ENCODE measurements around the gene C14orf119. TPM values are rescaled to one million over a fixed set of nuclear protein-coding genes. Genes with fewer than 3 reads are reported as not detected.

Gene C14orf119
- total RNA-seq, 1 donor from 2014 or later = 40.3 TPM

- H3K4me3 Mint-ChIP-seq (ENCODE audit: unreplicated experiment) = peak overlapping the region; percentile 71
- H3K9me3 Mint-ChIP-seq (ENCODE audit: unreplicated experiment) = peaks cover 11% of the 10 kb centered on the region
- H3K4me1 Mint-ChIP-seq (ENCODE audit: low read depth, unreplicated experiment) = peaks cover 42% of the 10 kb centered on the region
- TF ChIP-seq CTCF (IDR thresholded peaks at IDR 0.05; ENCODE audit: partially characterized antibody, unreplicated experiment) = no peak
- peak; percentile 62 for DNase-seq
- H3K36me3 Mint-ChIP-seq (ENCODE audit: unreplicated experiment) = no peaks in the 10 kb centered on the region
- peak overlapping the region; percentile 81 for H3K27ac Mint-ChIP-seq (ENCODE audit: unreplicated experiment)
- peaks cover 13% of the 10 kb centered on the region for H3K27me3 Mint-ChIP-seq (ENCODE audit: unreplicated experiment)
These were observed 41.1 kb upstream of the C14orf119 start for GRCh38 chr14:23054000-23054811.

GRCh38 chr14:23055147-23055550, 40.2 kb upstream of the C14orf119 start:
- Mint-ChIP-seq H3K4me1 (ENCODE audit: low read depth, unreplicated experiment) (peaks cover 42% of the 10 kb centered on the region), H3K27ac (ENCODE audit: unreplicated experiment) (peak overlapping the region; percentile 72), H3K9me3 (ENCODE audit: unreplicated experiment) (peaks cover 11% of the 10 kb centered on the region), H3K27me3 (ENCODE audit: unreplicated experiment) (peaks cover 16% of the 10 kb centered on the region), H3K36me3 (ENCODE audit: unreplicated experiment) (no peaks in the 10 kb centered on the region), H3K4me3 (ENCODE audit: unreplicated experiment) (peak overlapping the region; percentile 71)
- DNase-seq = no peak
- no peak for TF ChIP-seq CTCF (IDR thresholded peaks at IDR 0.05; ENCODE audit: partially characterized antibody, unreplicated experiment)

GRCh38 chr14:23055621-23056144, 39.6 kb upstream of the C14orf119 start:
- Mint-ChIP-seq H3K4me1 (ENCODE audit: low read depth, unreplicated experiment) (peaks cover 42% of the 10 kb centered on the region), H3K27ac (ENCODE audit: unreplicated experiment) (peak overlapping the region; percentile 88), H3K9me3 (ENCODE audit: unreplicated experiment) (peaks cover 11% of the 10 kb centered on the region), H3K36me3 (ENCODE audit: unreplicated experiment) (no peaks in the 10 kb centered on the region), H3K27me3 (ENCODE audit: unreplicated experiment) (peaks cover 16% of the 10 kb centered on the region), H3K4me3 (ENCODE audit: unreplicated experiment) (peak overlapping the region; percentile 94)
- no peak for DNase-seq
- TF ChIP-seq CTCF (IDR thresholded peaks at IDR 0.05; ENCODE audit: partially characterized antibody, unreplicated experiment) = no peak

GRCh38 chr14:23056145-23056955, 39.0 kb upstream of the C14orf119 start:
- DNase-seq = peak; percentile 85
- Mint-ChIP-seq H3K27ac (ENCODE audit: unreplicated experiment) (peak overlapping the region; percentile 88), H3K4me1 (ENCODE audit: low read depth, unreplicated experiment) (peaks cover 41% of the 10 kb centered on the region), H3K27me3 (ENCODE audit: unreplicated experiment) (peaks cover 17% of the 10 kb centered on the region), H3K9me3 (ENCODE audit: unreplicated experiment) (peaks cover 11% of the 10 kb centered on the region), H3K4me3 (ENCODE audit: unreplicated experiment) (peak overlapping the region; percentile 94), H3K36me3 (ENCODE audit: unreplicated experiment) (no peaks in the 10 kb centered on the region)
- peak; percentile 68 for TF ChIP-seq CTCF (IDR thresholded peaks at IDR 0.05; ENCODE audit: partially characterized antibody, unreplicated experiment)
